OCI-LY3 (cell line): Measurements from ENCODE around the gene ZNF484.

Experiments
- EZH2phosphoT487 ChIP-seq: fragments of 200-600 bp; shearing (Covaris generic); IDR thresholded peaks from 2 replicates; pipeline ENCODE4 v1.6.1; 2018; ENCODE audit warnings: antibody characterized with exemption, mixed run types, low read depth
- TF ChIP-seq, protein P1 (sequence below): fragments of 200-600, 300-600 bp; sonication (generic); IDR thresholded peaks from 2 replicates; pipeline ENCODE4 v1.5.1; 2014; ENCODE audit warnings: antibody characterized with exemption, low read length, low read depth

DNA sequence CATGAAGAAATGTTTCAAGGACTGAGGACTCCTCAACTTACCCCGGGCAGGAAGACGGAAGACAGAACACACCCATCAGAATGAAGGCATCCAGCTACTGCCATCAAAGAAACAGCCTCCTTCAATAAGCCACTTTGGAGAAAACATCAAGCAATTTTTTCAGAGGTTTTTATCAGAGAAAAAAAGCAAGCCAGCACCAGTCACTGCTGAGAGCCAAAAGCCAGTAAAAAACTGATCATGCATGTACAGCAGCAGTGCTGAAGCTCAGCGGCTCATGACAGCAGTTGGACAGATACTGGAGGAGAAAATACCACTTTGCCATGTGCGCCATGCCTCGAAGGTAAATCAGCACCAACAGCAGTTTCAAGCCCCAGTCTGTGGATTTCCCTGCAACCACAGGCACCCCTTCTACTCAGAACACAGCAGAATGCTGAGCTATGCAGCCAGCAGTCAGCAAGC is 10.1 kb upstream of the ZNF484 start:
- TF ChIP-seq, protein P1, sequence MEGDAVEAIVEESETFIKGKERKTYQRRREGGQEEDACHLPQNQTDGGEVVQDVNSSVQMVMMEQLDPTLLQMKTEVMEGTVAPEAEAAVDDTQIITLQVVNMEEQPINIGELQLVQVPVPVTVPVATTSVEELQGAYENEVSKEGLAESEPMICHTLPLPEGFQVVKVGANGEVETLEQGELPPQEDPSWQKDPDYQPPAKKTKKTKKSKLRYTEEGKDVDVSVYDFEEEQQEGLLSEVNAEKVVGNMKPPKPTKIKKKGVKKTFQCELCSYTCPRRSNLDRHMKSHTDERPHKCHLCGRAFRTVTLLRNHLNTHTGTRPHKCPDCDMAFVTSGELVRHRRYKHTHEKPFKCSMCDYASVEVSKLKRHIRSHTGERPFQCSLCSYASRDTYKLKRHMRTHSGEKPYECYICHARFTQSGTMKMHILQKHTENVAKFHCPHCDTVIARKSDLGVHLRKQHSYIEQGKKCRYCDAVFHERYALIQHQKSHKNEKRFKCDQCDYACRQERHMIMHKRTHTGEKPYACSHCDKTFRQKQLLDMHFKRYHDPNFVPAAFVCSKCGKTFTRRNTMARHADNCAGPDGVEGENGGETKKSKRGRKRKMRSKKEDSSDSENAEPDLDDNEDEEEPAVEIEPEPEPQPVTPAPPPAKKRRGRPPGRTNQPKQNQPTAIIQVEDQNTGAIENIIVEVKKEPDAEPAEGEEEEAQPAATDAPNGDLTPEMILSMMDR, result no peak
- no peak for TF ChIP-seq EZH2phosphoT487
